ENCODE measurements around the gene CD164.

The CD164 gene

GRCh38 chr6:109397020-109397419 lies 14.8 kb upstream of the CD164 start:
- H3K4me1 ChIP-seq: peaks cover 5% of the 10 kb centered on the region
- no peak overlapping the region for H3K27ac ChIP-seq
- no peaks in the 10 kb centered on the region for H3K9me3 ChIP-seq (ENCODE audit: control insufficient read depth, low read length)
- no peak overlapping the region for H3K4me2 ChIP-seq (ENCODE audit: low read length)
- H3K36me3 ChIP-seq (ENCODE audit: control insufficient read depth, insufficient read depth, low read length): no peaks in the 10 kb centered on the region
- no peak overlapping the region for H3K9ac ChIP-seq
- no peak overlapping the region for H3K4me3 ChIP-seq (ENCODE audit: low read depth, low read length)
- no peaks in the 10 kb centered on the region for H3K79me2 ChIP-seq
- H3K27me3 ChIP-seq (ENCODE audit: control insufficient read depth, insufficient read depth, low read length): no peaks in the 10 kb centered on the region
- TF ChIP-seq CTCF (IDR thresholded peaks at IDR 0.05): peak; percentile 57
- H2AFZ ChIP-seq: peak overlapping the region; percentile 2

- H3K9me3 ChIP-seq (ENCODE audit: control insufficient read depth, low read length): no peaks in the 10 kb centered on the region
- H3K27me3 ChIP-seq (ENCODE audit: control insufficient read depth, insufficient read depth, low read length): no peaks in the 10 kb centered on the region
- H3K79me2 ChIP-seq: no peaks in the 10 kb centered on the region
- H3K9ac ChIP-seq: no peak overlapping the region
- no peak overlapping the region for H3K4me3 ChIP-seq (ENCODE audit: low read depth, low read length)
- H3K27ac ChIP-seq: no peak overlapping the region
- H2AFZ ChIP-seq: no peak overlapping the region
- H3K4me2 ChIP-seq (ENCODE audit: low read length): no peak overlapping the region
- peaks cover 12% of the 10 kb centered on the region for H3K4me1 ChIP-seq
- no peak for TF ChIP-seq CTCF (IDR thresholded peaks at IDR 0.05)
- H3K36me3 ChIP-seq (ENCODE audit: control insufficient read depth, insufficient read depth, low read length): no peaks in the 10 kb centered on the region
Measured at GRCh38 chr6:109396046-109396718, 13.9 kb upstream of the CD164 start.

GRCh38 chr6:109393886-109394281 lies 11.6 kb upstream of the CD164 start:
- Histone ChIP-seq H3K27me3 (ENCODE audit: control insufficient read depth, insufficient read depth, low read length) (no peaks in the 10 kb centered on the region), H3K27ac (no peak overlapping the region), H2AFZ (no peak overlapping the region), H3K36me3 (ENCODE audit: control insufficient read depth, insufficient read depth, low read length) (no peaks in the 10 kb centered on the region), H3K79me2 (no peaks in the 10 kb centered on the region), H3K9me3 (ENCODE audit: control insufficient read depth, low read length) (no peaks in the 10 kb centered on the region), H3K4me1 (peaks cover 24% of the 10 kb centered on the region), H3K4me2 (ENCODE audit: low read length) (no peak overlapping the region), H3K9ac (no peak overlapping the region), H3K4me3 (ENCODE audit: low read depth, low read length) (no peak overlapping the region)
- TF ChIP-seq CTCF (IDR thresholded peaks at IDR 0.05): no peak

- H3K9ac ChIP-seq: no peak overlapping the region
- no peak overlapping the region for H3K27ac ChIP-seq
- no peak overlapping the region for H3K4me3 ChIP-seq (ENCODE audit: low read depth, low read length)
- H3K4me2 ChIP-seq (ENCODE audit: low read length): no peak overlapping the region
- H3K79me2 ChIP-seq: no peaks in the 10 kb centered on the region
- H3K9me3 ChIP-seq (ENCODE audit: control insufficient read depth, low read length): no peaks in the 10 kb centered on the region
- H2AFZ ChIP-seq: no peak overlapping the region
- no peak for TF ChIP-seq CTCF (IDR thresholded peaks at IDR 0.05)
- H3K4me1 ChIP-seq: peaks cover 24% of the 10 kb centered on the region
- no peaks in the 10 kb centered on the region for H3K36me3 ChIP-seq (ENCODE audit: control insufficient read depth, insufficient read depth, low read length)
- H3K27me3 ChIP-seq (ENCODE audit: control insufficient read depth, insufficient read depth, low read length): no peaks in the 10 kb centered on the region
Measured at GRCh38 chr6:109393157-109393885, 11.1 kb upstream of the CD164 start.

All from parathyroid adenoma (tissue), 2 donors.